Left colon (tissue), 2 donors: Measurements from ENCODE around the gene LRRC71. TPM values are rescaled to one million over a fixed set of nuclear protein-coding genes. Genes with fewer than 3 reads are reported as not detected.

Source experiments
- ATAC-seq: fragments of 200-7000 bp; cut with Tn5 transposase; one replicate; pipeline ENCODE4 v1.9.1; 2020; ENCODE audit warnings: mild to moderate bottlenecking, moderate library complexity
- DNase-seq, 2 donors: peaks; one replicate each; pipeline ENCODE4 v3.0.0-alpha.2; 2020
- intact Hi-C, 2 donors: fragments of 100-400 bp; cut with DNase I in 1 of 2; cut with micrococcal nuclease in 1 of 2; formaldehyde crosslinking; loops; one replicate each; pipeline versions ENCODE4 v1.11.2 to v1.14.0; 2022; cut with DNase I, micrococcal nuclease
- total RNA-seq, 2 donors: library from RNA; stranded (reverse); fragmentation: NEBNext Ultra II Directional; extraction: Animal tissue kit (Norgen Biotek cat#: 25700); gene quantifications; one replicate each; pipeline ENCODE4 v1.2.1, GENCODE V29; 2021
- donor health status: DM: no; HTN: no; CAD: no.
- donor health status: DM: yes; HTN: yes; CAD: no.

The LRRC71 gene
- total RNA-seq, 2 donors from 2014 or later, result not detected

DNA sequence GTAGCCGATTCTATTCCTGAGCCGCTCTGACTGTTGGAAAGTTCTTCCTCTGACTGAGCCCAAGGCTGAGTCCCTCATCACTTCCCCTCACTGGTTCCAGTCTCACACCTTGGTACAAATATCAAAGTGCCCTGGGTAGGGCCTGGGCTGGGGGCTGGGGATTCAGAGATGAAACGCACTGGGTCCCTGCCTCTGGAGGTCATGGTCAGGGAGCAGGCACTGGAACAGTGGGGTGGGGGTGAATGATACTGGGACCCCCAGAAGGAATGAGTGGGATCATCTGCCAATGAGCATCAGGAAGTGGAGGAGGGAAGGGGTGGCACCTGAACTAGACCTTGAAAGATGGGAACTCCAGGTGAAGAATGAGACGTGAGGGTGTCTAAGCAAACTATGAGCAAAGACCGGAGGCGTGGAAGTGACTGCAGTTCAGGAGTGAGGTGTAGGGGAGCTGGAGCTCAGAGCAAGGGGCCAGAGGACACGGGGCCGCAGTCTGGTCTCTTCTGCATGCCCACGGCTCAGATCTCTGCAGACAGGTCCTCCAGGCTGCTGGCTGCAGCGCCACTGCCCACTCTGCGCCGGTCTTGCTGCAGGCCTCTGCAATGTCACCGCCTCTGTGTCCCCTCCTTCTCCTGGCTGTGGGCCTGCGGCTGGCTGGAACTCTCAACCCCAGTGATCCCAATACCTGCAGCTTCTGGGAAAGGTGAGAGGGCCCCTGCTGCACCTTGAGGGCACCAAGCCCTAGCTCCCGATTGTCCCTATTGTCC is 16.9 kb upstream of the LRRC71 start:
- DNase-seq (no peak), ATAC-seq (no peak)

DNA sequence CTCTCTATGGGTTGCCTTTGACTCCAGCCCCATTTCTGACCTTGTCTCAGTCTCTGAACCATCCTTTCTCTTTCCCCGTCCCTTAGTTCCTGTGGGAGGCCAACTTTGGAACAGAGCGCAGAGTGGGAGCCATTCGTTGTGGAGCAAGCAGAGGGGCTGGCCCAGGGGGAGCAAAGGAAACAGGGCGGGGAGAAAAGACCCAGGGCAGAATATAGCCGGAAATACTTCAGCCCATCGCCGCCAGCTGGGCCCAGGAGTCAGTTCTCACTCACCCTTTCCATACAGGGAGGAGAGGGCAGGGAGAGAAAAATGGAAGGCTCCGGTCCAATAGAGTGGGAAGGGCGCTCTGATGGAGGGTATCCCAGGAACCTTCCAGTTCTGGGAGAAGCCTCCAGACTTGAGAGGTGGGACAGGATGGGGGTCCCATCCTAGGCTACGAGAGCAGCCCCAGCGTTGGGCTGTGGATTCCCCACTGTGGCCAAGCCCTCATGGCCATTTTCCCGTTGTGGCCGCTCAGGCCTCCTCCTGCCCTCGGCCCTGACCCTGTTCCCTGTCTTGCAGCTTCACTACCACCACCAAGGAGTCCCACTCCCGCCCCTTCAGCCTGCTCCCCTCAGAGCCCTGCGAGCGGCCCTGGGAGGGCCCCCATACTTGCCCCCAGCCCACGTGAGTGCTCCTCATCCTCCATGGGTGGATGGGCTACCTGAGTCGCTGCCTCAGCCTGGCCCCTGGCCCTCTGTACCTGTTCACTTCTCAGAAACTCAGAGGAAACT is 16.1 kb upstream of the LRRC71 start:
- intact Hi-C loops, result no loop called here
- DNase-seq, result no peak
- no peak for ATAC-seq

More for the DNA sequence above, 16.9 kb upstream of the LRRC71 start:
- intact Hi-C loops, result no loop called here

DNA sequence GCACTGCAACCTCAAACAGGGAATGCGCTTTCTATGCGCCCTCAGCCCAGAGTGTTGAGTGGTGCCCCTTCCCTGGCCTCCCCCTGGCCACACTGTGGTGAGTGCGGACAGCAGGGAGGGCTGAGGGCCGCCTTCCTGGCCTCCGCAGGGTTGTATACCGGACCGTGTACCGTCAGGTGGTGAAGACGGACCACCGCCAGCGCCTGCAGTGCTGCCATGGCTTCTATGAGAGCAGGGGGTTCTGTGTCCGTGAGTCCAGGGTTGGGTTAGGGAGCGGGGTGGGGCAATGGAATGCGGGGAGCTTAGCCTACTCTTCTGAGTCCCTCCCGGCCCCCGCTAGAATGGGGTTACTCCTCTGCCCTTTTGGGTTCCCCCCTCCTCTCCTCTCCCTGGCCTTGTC is 15.3 kb upstream of the LRRC71 start:
- DNase-seq, result no peak
- intact Hi-C loops, result no loop called here
- ATAC-seq, result no peak

DNA sequence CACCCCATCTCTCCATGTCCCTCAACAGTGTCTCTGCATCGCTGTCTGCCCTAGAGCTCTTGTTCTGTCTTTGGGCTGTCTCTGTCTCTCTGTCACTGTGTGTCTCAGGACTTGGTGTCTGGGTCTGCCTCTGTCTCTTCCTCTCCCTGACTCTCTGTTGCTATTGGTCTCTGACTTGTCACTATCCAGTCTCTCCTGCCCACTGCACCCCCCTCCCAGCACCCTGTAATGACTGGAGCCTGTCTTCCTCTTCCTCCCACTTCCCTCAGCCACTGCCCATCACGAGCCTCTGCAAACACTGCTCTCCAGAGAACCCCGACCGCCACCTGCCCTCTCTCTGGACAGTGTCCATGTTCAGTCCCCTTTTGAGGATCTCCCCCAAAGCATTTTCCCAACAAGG is 14.8 kb upstream of the LRRC71 start:
- intact Hi-C loops, result no loop called here
- no peak for ATAC-seq

DNA sequence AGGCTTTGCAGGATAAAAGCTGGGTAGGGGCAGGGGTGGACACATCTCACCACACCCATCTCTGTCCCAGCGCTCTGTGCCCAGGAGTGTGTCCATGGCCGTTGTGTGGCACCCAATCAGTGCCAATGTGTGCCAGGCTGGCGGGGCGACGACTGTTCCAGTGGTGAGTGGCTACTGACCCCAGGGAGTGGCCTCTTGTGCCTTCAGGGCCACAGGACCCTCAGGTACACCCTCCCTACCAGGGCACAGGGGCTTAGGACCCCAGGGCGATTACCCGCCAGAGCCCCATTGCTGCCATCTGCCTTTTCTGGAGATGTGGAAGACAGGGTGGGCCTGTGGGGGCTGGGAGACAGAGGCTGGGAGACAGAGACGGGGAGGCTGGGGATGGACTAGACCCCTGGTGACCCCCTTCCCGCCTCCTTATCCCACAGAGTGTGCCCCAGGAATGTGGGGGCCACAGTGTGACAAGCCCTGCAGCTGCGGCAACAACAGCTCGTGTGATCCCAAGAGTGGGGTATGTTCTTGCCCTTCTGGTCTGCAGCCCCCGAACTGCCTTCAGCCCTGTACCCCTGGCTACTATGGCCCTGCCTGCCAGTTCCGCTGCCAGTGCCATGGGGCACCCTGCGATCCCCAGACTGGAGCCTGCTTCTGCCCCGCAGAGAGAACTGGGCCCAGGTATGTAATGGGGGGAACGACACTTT is 14.1 kb upstream of the LRRC71 start:
- ATAC-seq, result no peak

More for the DNA sequence above, 14.8 kb upstream of the LRRC71 start:
- DNase-seq, result no peak

GRCh38 chr1:156908541-156908940 is 11.9 kb upstream of the LRRC71 start:
- intact Hi-C loops, result no loop called here
- DNase-seq (no peak), ATAC-seq (peak; percentile 32)

More for the DNA sequence above, 14.1 kb upstream of the LRRC71 start:
- intact Hi-C loops, result no loop called here
- DNase-seq, result no peak

DNA sequence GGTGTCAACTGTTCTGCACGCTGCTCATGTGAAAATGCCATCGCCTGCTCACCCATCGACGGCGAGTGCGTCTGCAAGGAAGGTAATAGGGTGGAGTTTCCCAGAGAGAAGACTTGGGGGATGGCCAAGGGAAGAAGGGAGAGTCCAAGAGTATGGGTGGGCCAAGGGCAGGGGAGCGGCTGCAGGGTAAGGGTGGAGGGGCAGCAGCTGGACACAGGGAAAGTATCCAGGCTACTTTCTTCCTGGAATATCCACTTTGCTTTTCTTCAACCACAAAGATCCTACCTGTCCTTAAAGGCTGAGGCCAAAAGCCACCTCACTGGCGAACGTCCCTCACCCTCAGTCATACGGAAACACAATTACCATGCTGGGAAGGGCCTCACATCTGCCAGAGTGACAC is 11.5 kb upstream of the LRRC71 start:
- intact Hi-C loops, result no loop called here
- ATAC-seq, result no peak
- no peak for DNase-seq

DNA sequence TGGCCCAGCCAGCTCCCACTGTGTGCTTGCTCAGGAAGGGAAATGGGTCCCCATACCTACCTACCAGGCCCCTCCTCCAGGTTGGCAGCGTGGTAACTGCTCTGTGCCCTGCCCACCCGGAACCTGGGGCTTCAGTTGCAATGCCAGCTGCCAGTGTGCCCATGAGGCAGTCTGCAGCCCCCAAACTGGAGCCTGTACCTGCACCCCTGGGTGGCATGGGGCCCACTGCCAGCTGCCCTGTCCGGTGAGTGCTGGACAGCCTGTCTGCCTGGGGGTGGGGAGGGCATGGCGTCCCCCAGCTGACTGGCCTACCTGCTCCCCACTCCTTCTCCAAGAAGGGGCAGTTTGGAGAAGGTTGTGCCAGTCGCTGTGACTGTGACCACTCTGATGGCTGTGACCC is 10.8 kb upstream of the LRRC71 start:
- DNase-seq (no peak), ATAC-seq (no peak)
- intact Hi-C loops, result no loop called here

- DNase-seq (peak in 1 of 2 donors; percentile 61), ATAC-seq (peak; percentile 56)
- intact Hi-C loops, result no loop called here
Measured at GRCh38 chr1:156910309-156910782, 10.1 kb upstream of the LRRC71 start.

GRCh38 chr1:156911577-156912298 is 8.7 kb upstream of the LRRC71 start:
- intact Hi-C loops, result no loop called here
- ATAC-seq (no peak), DNase-seq (no peak)

DNA sequence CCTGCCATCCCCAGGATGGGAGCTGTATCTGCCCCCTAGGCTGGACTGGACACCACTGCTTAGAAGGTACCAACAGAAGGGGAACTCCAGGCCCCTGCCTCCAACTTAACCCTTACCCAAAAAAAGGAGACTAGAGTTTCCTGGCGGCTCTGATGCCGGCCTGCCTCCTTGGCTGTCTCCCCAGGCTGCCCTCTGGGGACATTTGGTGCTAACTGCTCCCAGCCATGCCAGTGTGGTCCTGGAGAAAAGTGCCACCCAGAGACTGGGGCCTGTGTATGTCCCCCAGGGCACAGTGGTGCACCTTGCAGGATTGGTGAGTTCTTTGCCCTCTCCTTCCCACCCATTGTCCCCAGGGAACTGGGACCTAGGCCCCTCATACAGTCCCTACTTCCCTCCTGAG is 8.1 kb upstream of the LRRC71 start:
- no peak for ATAC-seq
- DNase-seq, result no peak
- intact Hi-C loops, result no loop called here

DNA sequence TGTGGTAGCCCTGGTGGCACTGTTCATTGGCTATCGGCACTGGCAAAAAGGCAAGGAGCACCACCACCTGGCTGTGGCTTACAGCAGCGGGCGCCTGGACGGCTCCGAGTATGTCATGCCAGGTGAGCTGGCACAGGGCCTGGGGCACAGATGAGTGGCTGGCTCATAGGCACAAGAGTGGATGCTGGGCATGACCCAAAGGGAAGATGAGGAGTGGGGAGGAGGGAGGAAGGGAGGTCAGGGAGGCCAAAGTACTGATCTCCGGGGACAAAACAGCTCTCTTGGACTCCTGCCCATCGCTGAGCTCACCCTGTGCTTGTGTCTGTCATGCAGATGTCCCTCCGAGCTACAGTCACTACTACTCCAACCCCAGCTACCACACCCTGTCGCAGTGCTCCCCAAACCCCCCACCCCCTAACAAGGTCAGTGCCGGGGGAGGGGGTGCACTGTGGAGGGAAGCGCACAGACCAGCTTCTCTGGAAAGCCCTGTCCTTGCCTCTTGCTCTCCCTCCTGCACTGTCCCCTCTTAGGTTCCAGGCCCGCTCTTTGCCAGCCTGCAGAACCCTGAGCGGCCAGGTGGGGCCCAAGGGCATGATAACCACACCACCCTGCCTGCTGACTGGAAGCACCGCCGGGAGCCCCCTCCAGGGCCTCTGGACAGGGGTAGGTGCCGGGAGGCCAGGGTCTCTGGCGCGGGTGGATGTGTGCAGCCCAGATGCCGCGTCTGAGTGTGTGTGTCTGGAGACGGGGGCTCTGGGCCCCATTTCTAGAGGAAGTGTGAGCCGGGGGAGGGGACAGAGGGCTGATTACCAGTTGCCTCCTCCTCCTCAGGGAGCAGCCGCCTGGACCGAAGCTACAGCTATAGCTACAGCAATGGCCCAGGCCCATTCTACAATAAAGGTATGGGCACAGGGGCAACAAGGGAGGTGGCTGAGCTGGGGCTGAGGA is 7.3 kb upstream of the LRRC71 start:
- intact Hi-C loops, result no loop called here
- ATAC-seq, result no peak
- DNase-seq, result no peak

DNA sequence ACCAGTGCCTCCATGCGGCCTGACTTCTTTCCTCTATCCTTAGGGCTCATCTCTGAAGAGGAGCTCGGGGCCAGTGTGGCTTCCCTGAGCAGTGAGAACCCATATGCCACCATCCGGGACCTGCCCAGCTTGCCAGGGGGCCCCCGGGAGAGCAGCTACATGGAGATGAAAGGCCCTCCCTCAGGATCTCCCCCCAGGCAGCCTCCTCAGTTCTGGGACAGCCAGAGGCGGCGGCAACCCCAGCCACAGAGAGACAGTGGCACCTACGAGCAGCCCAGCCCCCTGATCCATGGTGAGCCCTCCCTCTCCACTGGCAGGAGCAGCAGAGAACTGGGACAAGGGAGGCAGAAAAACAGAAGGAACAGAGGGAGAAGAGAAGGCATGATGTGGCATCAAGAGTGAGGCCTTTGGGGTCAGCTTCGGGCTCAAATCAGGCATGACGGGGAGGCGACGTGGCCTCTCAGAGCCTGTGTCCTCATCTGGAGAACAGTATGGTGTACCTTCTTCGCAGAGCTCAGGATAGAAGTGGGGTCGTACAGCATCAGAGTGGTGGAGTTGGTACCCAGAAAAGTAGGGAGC is 6.5 kb upstream of the LRRC71 start:
- intact Hi-C loops, result no loop called here
- DNase-seq (no peak), ATAC-seq (no peak)

GRCh38 chr1:156914440-156914856 is 6.0 kb upstream of the LRRC71 start:
- DNase-seq (no peak), ATAC-seq (no peak)
- intact Hi-C loops, result no loop called here

- intact Hi-C loops, result no loop called here
- ATAC-seq (no peak), DNase-seq (no peak)
Measured at GRCh38 chr1:156921053-156921529, 659 bp downstream of the LRRC71 start.

DNA sequence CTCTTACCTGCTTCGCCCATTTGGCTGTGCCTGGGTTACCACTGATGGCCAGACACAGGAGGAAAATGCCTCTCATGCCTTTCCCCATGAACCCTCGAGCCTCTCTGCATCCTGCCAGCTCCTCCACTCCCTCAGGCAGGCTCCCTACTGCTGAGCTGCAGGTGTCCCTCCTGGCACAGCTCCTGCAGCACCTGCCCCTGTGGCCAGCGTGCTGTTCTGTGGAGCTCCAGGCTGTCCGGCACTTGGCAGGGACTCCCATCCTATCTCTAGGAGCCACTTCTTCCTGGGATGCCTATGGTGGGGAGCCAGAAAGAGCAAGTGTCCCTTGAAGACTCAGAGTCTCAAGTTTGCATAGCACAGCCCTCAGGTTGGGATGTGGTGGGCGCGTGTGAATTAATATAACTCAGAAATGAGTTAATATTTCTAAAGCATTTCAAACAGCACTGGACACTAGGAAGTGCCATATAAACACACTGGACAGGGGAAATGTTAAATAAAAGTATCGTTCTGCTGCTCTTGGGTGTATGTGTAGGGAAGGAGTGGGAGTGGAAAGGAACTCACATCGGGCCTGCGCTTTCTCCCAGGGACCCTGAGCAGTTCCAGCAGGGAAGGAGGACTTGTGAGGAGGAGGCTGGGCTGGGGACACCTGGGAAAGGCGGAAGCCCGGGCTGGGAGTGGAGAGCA is 2.7 kb downstream of the LRRC71 start:
- no peak for DNase-seq
- intact Hi-C loops, result no loop called here
- no peak for ATAC-seq
